GM21447 (cell line): ENCODE results near the gene WDFY3.
"Not testable (repeated sequence)": the region's sequence is repeated elsewhere in the genome, so short reads cannot be mapped to it uniquely, and the experiment has no call there.

Experiments
- ATAC-seq: cut with Tn5 transposase; IDR thresholded peaks from one replicate; pipeline ENCODE4 v1.9.1; 2021; ENCODE audit not compliant: unreplicated experiment

Gene WDFY3

DNA sequence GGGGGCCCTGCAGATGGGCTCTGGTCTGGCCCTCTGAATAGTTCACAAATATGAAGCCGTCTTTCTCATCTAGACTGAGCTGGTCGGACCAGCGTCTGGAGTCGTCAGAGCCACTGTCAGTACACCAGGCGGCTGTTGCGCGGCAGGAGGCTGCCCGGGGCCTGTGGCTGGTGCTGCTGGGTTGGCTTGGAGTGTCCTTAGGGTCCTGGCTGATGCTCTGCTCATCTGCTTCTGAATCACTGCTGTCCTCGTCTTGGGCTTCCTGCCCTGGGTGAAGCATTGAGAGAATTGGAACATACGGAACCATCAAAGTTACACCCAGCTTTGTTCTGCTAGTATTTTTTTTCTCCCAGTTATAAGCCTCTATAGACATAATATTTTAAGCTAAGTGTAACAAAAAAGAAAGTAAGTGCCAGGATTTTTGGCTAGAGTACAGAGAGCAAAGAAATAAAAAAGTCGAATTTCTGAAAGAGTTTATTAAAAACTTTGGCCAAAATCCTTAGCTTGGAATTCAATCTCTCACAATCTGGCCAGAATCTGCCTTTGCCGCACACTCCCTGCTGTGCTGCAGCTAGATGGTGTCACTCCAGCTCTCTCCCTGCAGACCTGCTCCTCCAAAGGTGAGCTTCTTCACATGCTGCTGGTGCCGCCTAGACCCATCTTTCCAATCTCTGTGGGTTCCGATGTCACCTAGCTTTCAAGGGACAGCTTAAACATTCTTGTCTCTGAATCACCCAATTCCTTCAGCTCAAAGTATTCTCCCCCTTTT is 287.3 kb downstream of the WDFY3 start:
- ATAC-seq = no peak

DNA sequence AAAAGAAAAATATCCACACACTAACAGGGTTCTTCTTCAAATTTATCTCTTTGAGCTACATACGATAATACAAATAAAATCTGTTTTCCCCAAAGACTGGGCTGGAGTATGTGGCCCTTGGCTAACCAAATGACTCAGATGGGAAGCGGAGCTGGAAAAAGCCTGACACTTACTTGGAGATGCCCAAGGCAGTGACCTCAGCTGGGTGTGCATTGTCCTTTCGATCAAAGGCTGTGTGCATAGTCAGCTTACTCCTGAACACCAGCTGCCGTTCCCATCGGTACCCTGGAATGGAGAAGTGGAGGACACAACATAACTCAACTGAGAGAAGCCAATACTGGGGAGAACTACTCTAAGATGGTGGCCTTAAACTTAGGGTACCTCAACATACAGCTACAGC is 288.5 kb downstream of the WDFY3 start:
- ATAC-seq = no peak

DNA sequence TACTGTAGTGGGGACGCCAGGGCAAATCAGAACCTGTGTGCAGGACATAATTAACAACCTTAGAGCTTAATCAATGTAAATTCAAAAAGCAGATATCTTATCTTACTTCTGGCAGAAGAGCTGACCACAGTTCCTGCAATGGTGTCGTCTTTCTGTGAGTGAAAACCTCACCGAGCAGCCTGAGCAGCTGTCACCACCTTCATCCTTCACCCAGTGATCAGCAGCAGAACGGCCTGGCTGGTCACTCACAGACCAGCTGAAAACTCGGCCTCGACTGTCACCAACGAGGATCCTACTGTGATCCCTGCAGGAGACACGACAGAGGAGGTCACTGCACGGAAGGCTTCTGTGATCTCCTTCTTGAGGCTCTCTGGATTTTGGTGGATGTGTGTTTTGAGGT is 289.4 kb downstream of the WDFY3 start:
- ATAC-seq = no peak

DNA sequence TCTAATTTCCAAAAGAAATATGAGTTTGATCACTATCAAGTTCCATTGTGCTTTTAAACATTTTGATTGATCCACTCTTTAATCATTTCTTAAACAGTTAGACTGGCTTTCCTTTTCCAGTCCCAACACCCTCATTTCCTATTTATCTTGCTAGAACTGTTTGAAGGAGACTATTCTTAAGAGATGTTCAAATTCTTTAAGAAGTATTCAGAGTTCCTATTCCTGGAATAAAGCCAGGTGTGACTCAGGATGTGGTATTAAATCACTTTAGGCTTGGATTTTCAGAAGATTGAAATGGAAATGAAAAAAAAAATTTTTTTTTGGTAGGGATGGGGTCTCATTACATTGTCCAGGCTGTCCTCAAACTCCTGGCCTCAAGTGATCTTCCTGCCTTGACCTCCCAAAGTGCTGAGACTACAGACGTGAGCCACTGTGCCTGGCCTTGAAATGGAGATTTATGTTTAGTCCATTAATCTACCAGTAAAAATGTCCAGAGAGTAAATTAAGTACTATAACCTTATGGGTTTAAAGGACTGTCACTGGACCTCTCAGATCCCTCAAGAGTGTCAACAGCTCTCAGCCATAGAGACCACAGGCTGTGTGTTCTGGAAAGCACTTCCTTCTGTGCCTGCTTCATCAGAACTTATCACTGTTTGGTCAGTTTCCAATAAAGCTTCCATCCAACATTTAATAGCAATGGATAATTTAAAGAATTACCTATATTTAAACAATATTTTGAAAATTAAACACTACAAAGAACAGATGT is 292.8 kb downstream of the WDFY3 start:
- no peak for ATAC-seq

DNA sequence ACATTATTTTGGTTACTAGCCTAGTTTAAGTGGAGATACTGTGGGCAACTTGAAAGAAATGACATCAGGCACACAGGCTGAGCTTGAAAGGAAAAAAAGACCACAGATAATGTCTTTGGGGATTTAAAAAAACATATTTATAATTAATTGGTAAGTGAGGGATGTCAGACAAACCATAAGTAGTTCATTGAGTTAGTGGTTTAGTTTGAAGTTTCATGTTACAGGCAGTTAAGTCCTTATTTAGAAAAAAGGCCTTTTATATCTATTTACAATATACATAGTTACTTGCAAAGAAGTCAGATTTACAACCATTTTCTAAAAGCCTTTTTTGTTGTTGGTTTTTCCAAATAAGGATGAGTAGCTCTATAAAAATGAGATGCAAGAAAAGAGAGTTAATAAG is 294.3 kb downstream of the WDFY3 start:
- no peak for ATAC-seq

DNA sequence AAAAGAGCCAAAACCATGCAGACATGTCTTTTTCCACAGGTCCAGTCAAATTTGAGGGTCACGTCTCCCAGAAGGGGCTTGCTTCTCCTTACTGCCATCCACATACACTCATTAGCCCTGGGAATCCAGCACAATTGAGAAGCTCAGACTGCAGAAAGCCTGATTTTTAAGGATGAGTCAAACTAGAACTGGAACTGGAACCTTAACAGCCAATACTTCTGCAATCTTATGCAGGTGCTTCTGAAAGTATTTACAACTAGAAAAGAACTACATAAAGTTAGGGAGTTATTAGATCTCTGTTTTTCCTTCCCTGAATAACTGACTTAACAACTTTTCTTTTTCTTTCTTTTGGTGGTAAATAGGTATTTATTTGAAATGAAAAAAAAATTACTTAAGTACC is 297.3 kb downstream of the WDFY3 start:
- ATAC-seq = no peak

DNA sequence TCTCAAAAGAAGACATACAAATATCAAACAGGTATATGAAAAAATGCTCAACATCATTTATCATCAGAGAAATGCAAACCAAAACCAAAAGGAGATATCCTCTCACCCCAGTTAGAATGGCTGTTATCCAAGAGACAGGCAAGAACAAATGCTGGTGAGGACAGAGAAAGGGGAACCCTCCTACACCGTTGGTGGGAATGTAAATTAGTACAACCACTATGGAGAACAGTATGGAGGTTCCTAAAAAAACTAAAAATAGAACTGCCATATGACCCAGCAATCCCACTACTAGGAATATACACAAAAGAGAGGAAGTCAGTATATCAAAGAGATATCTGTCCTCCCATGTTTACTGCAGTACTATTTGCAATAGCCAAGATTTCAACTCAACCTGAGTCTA is 300.1 kb downstream of the WDFY3 start:
- no peak for ATAC-seq

DNA sequence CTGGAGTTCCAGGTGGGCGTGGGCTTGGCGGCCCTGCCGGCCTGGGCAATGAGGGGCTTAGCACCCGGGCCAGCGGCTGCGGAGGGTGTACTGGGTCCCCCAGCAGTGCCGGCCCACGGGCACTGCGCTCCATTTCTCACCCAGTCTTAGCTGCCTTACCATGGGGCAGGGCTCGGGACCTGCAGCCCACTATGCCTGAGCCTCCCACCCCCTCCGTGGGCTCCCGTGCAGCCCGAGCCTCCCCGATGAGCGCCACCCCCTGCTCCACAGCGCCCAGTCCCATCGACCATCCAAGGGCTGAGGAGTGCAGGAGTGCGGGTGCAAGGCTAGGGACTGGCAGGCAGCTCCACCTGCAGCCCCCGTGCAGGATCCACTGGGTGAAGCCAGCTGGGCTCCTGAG is 301.7 kb downstream of the WDFY3 start:
- not testable (repeated sequence) for ATAC-seq

DNA sequence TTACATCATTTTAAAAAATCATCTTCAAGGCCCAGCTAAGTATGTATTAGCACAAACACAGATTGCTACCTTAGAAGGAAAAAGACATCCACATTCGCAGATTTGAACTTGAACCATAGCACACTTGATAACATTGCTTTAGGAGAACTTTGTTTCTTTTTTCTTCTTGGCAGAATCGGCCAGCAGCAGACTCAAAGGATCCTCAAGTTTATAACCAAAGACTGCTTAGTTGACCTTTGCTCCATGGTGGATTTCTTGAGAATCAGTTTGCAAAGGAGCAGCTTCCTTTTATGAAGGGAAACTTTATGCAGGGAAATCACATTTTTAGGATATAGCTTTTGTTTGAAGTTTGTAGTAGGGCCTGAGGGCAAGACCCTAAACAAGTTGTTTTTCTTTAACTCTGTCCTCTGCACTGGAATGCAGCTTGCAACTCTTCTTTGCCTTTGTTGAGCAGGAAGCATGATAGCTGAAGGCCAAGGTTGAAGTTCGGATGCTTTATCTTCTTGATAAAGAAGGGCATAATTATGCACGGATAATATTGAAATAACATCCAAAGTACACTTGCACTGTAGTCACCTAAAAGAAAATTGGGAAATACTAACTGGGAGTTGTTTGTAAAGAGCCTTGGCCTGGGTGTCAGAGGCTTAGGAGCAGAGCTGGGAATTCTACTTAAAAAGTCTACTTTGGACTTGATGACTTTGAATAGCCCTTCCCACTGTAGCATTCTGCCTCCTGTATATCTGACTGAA is 305.1 kb downstream of the WDFY3 start:
- no peak for ATAC-seq

DNA sequence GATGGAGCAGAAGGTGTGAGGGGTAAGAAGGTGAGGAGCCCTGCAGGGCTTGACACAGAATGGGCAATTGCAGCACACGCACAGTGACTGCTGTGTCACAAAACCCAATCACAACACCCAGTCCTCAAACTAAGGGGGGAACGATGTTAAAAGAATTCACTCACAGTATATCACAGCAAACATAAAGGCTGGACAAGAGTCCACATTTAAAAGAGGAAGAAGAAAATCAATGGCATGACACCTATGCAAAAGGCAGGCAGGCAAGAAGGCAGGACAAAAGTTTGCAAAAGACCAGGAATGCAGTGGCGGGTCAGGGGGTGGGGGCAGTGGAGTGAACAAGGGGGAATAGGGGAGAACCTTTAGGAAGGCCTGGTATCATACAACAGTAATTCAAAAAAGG is 305.9 kb downstream of the WDFY3 start:
- no peak for ATAC-seq

DNA sequence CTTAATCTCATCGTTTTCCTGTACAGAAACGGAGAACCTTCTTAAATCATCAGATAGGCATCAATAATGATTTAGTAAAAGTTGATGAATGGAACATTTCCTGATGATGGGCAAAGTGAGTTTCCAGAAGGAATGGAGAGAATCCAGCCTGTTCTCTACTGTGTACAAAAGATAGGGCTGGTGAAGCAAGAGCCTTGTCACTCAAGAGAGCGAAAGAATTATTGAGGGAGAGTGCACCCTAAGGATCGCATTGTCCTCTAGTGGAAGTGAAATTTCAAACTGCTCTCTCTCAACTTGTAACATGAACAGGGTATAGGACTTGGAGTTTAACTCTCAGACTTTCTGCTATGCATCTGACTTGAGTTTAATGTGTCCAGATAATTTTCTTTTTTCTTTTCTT is 314.0 kb downstream of the WDFY3 start:
- no peak for ATAC-seq

DNA sequence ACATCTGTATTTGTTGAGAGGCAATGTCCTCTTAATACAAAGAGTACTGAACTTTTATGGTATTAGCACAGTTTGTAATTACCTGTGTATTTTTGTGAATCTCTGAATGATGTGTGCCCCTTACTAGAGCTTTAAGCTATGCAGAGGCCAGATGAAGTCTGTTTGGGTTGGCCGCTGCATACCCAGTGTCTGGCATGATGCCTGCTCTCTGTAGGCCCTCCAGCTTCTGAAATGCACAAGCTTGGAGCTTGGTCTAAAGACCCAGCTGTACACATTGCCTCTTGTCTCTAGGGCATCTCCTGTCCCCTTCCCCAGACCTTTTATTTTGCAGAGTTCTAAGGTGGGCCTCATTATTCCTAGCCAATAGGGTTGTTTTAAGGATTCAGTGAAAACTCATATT is 315.0 kb downstream of the WDFY3 start:
- ATAC-seq = no peak

DNA sequence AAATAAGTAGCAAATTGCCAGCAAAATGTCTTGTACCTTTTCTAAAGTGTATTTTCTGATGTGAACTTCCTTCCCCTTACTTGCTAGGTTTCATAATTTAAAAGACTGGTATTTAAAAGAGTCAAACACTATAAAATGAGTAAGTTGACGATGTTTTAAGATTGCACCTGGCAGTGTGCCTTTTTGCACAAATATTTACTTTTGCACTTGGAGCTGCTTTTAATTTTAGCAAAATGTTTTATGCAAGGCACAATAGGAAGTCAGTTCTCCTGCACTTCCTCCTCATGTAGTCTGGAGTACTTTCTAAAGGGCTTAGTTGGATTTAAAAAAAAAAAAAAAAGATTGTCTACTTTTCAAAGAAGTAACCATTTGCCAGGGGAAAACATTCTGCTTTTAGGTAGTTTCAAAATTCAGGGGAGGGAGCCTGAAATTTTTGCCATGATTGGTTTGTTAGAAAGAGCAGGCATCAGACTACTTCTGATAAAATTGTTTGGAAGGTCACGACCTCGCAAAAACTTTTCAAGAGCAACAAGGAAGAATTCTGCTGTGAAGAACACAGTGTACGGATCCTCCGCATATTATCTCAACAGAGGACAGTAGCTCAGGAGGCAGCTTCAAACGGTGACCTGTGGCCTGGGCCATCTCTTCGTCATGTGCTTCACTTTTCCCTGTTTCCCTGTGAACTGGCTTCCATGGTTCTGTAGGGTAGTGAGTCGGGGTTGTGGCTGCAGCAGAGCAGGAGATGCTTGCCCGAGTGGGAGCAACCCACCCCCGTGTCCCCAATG is 317.4 kb downstream of the WDFY3 start:
- no peak for ATAC-seq

DNA sequence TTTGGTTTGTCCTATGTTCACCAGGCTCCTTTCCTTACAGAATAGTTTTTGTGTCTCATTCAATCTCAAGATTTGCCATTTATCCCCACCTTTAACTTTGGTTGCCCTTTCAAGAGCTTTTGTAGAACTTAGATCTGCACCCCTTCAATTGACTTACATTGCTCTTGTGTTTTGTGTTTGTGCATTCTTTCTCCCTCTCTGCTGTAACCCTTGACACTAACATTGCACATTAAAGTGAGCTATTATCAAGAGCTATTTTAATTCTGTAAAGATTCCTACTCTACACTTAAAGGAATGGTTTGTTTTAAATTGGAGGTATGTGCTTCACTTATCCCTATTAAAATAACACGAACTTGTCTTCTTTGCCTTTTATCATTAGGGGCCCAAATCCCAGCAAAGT is 318.3 kb downstream of the WDFY3 start:
- no peak for ATAC-seq

DNA sequence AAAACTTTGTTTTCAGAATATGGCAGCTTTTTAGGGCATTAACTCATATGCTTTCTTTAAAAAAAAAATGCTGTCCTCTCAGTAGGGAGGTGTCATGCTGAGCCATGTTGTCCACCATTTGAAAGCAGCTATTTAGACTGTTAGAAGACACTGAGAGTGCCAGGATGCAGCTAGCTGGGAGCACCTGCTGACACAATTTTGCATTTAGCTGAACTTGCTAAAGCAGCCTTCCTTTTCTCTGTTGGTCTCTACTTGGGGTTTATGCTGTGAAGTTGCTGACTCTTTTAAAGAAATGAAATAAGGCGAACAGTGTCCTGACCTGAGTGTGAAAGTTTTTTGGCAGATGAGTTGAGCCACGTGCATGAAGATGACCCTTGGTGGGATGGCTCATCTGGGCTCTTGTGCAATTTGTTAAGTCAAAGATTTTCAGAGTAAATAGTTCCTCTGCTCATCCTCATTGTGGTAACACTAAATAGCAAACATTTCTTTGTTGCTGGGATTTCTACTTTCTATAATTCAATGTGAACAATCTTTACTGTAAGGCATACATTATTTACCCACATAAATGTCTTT is 319.1 kb downstream of the WDFY3 start:
- no peak for ATAC-seq

DNA sequence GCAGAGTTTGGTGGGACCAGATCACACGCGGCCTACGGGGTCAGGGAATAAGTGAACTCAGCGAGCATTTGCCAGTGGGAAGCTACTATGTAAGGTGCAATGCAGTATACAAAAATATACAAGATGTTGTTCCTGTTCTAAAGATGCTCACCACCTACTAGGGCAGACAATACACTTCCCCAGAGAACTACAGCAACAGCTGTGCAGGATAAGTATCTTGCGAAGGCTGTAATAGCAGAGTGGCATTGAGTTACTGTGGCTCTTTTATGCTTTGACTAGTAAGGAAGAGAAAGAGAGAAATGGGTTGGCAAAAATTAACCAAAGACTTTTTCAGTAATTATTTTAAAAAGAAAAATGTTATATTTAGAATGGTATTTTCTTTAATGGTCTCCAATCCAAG is 322.4 kb downstream of the WDFY3 start:
- ATAC-seq = no peak

DNA sequence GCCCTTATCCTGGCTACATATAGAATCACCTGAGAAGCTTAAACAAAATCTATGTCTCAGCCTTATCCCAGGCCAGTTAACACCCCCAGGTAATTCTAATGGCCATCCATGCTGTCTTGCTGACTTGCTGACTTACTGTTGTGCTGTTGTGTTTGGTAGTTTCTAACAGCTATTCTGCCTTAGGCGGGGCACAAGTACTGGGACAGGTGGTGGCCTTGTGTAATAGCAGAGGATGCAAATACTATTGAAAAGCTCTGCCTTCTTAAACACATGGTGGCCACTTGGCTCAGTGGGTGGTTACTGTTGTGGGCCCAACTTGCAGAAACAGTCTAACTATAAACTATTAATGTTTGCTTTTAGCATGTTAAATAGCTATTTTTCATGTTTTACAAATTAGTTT is 327.3 kb downstream of the WDFY3 start:
- ATAC-seq = no peak

DNA sequence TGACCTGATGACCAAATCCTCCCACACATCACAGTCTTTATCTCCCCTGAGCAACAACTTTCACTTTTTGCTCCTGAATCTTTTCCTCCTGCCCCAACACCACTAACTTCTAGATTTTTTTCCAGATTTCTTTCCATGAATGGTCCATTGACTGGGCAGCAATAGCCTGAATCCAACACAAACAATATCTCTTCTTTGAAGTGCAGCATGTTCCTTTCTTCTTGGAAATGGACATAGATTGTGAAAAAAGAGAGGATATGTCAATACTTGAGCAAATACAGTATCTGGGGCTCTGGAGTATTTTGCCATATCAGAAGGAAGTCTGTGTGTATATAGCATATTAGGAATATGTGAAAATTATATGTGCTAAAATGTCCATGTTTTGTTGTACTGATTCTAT is 328.4 kb downstream of the WDFY3 start:
- ATAC-seq = no peak

DNA sequence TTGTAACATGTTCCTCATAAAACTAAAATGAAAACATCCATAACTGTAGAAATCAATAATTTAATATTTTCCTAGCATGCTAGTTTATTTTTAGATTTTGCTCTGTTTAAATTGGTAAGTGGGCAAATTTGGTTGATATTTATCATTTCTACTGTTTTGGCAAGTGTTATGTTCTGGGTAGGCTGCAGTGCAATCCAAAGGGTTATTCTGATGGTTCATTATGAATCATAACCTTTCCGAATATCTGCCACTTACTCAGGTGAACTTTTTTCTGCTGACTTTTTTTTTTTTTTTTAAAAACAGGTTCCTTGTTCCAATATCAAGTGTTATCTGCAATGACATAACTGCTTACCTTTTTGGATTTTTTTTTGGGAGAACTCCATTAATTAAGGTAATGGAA is 331.5 kb downstream of the WDFY3 start:
- no peak for ATAC-seq

DNA sequence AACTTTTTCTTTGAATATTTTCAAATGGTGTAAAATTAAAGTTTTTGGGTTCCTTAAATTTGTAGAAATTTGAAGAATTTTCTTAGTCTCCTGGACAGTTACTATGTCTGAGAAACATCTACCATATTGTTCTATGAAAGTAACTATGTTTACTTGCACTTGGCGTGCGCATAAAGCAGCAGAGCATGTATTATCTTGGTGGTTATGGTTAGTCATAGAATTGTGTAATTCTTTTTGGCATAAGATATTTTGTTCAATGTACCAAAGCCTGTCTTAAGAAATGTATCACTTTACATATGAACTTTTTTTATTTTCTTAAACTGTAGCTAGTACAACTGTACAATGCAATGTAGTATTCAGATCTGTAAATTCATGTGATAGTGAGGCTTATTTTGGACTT is 334.4 kb downstream of the WDFY3 start:
- ATAC-seq = no peak

DNA sequence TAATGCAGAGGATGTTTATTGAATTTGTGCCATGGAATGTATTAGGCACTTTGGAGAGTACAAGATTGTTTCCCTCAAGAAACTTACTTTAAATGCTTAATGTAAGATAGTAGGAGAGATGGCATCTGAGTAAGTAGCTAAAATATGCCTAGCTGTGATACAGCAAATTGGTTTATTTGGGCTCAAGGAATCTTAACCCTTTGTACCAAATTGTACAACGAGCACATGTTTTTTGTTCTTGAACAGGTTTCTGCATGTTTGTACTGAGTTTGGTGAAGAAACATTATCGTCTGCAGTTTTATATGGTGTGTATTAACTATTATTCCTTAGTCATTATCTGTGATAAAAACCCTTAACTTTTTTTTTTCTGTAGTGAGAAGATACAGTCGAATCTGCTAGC is 334.9 kb downstream of the WDFY3 start:
- no peak for ATAC-seq
